Left renal pelvis (tissue), 4 donors: ENCODE measurements around the gene SIX6. TPM values are rescaled to one million over a fixed set of nuclear protein-coding genes. Genes with fewer than 3 reads are reported as not detected.
A peak's percentile ranks its signal among the peaks of the same experiment; 100 is the strongest.

ENCODE experiments used
- DNase-seq, 4 donors: peaks; one replicate each; pipeline ENCODE4 v3.0.0-alpha.2; 2013; ENCODE audit warnings: low read depth in 4 of 4, low spot score in 3 of 4
- polyA plus RNA-seq, 4 donors: library from polyadenylated mRNA; unstranded; fragments of 120-200 nt; gene quantifications; one replicate each; pipeline ENCODE4 v1.2.1, GENCODE V29; 2013; ENCODE audit not compliant: insufficient read length in 4 of 4

Gene SIX6
- polyA plus RNA-seq, 4 donors = not detected

- DNase-seq = no peak
These were observed 4.1 kb downstream of the SIX6 start for GRCh38 chr14:60512973-60513571.

GRCh38 chr14:60514378-60514740 is 5.4 kb downstream of the SIX6 start:
- DNase-seq = no peak

- no peak for DNase-seq
These were observed 6.0 kb downstream of the SIX6 start for GRCh38 chr14:60514741-60515491.

GRCh38 chr14:60515511-60516289 is 6.8 kb downstream of the SIX6 start:
- DNase-seq = no peak

GRCh38 chr14:60532442-60532841 is 23.5 kb downstream of the SIX6 start:
- no peak for DNase-seq

GRCh38 chr14:60537663-60538062 is 28.7 kb downstream of the SIX6 start:
- no peak for DNase-seq

DNA sequence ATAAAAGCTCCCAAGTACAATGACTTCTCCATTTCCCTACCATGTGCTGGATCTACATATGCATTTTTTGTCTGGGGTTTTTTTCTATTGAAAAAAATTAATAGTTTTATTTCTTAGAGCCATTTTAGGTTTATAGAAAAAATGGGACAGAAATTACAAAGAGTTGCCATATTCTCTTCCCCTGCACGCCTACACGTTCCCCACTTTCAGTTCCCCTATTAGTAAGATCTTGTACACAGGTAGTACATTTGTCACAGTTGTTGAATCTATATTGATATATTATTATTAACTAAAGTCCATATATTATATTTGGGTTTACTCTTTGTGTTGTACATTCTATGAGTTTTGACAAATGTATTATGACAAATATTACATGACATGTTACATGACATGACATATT is 35.7 kb downstream of the SIX6 start:
- DNase-seq = no peak

DNA sequence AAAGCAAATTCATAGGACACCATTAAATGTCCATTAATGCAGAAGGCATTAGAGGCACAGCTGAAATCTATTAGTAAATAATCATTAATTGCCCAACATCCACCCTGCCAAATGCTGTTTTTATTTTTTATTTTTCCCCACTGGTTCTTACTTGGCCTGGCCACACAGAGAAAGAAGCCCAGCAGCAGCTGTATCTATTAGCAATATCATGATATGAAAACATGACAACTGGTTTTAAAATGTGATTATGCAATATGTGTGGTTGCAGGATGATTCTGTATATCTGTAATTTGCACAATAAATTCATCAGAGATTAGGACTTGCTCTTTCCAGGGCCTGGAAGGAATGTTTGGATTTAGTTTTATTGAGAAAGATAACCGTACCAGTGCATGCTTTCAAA is 44.9 kb downstream of the SIX6 start:
- no peak for DNase-seq

DNA sequence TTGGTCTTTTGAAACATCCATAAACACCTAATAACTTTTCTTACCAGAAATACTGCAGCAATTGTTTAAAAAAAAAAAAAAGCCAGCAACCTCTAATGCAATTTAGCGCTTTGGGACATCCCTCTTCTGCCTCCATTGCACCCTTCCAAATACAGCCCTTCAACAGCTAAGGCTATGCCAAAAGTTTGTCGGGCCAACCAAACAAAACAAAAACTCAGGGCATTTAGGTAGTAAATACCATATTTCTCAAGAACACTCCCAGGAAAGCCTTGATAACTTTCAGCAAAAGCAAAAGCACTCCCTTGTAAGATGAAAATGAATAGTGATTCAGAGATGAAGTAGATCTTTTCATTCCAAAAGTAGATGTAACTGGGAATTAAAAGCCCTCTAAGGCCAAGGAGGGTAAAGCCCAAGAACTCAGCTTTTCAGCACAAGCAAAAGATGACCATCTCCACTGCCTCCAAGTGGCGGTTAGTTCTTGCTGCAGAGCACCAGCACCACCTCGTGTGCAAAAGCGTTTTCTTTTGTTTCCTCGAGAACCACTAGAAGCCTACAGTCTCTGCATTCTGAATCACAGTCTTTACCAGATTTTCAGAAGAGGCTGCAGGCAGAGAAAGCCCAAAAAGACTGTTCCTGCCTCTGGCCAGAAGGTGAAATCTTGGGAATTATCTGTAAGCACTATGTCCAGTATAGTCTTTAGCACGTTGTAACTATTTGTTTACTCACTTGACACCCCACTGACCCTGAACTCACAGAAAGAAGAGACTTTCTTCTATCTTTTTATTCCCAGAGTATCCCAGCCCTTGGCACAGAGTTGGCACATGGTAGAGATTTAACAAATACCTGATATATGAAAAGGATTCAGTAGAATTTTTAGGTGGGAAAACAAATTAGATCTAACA is 53.1 kb downstream of the SIX6 start:
- peak; percentile 19 to 55 (median 42) for DNase-seq

Other genes starting within 250 kb of the SIX6 start
- gene C14orf39, start 23.1 kb upstream of the SIX6 start, polyA plus RNA-seq = 1 to 10 TPM in 1 of 4 donors, under 1 TPM in 3; 0.47 to 1.9 (median 0.62) TPM
- 10 to 100 TPM in 3 of 4 donors, 1 to 10 TPM in 1; 9.2 to 13.4 (median 11.9) TPM for gene SIX1, start 140.3 kb downstream of the SIX6 start, polyA plus RNA-seq
- gene SIX4, start 215.2 kb downstream of the SIX6 start, polyA plus RNA-seq = 1 to 10 TPM; 5.5 to 7.7 (median 7.0) TPM
- gene MNAT1, start 225.6 kb downstream of the SIX6 start, polyA plus RNA-seq = 10 to 100 TPM; 30.9 to 53.7 (median 49.3) TPM